Measurements from ENCODE around the gene VTI1A. TPM values are rescaled to one million over a fixed set of nuclear protein-coding genes. Genes with fewer than 3 reads are reported as not detected.

VTI1A gene
- total RNA-seq, 4 donors from 2014 or later = 21.5 to 50.6 (median 37.5) TPM

DNA sequence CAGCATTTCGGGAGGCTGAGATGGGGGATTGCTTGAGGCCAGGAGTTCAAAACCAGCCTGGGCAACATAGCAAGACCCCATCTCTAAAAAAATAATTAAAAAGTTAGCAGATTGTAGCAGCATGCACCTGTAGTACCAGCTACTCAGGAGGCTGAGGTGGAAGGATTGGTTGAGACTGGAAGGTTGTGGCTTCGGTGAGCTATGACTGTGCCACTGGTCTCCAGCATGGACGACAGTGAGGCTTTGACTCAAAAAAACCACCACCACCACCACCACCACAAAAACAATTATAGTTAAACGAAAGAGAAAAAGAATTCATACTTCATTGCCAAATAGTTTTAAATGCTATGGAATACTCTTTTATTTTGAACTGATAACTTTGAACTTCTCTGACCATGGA lies 63.4 kb downstream of the VTI1A start:
- H3K36me3 ChIP-seq = no peaks in the 10 kb centered on the region
- TF ChIP-seq POLR2A (IDR thresholded peaks at IDR 0.05) = no peak
- TF ChIP-seq, protein P1, sequence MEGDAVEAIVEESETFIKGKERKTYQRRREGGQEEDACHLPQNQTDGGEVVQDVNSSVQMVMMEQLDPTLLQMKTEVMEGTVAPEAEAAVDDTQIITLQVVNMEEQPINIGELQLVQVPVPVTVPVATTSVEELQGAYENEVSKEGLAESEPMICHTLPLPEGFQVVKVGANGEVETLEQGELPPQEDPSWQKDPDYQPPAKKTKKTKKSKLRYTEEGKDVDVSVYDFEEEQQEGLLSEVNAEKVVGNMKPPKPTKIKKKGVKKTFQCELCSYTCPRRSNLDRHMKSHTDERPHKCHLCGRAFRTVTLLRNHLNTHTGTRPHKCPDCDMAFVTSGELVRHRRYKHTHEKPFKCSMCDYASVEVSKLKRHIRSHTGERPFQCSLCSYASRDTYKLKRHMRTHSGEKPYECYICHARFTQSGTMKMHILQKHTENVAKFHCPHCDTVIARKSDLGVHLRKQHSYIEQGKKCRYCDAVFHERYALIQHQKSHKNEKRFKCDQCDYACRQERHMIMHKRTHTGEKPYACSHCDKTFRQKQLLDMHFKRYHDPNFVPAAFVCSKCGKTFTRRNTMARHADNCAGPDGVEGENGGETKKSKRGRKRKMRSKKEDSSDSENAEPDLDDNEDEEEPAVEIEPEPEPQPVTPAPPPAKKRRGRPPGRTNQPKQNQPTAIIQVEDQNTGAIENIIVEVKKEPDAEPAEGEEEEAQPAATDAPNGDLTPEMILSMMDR (IDR thresholded peaks at IDR 0.05) = no peak
- intact Hi-C loops (cut with DNase I; ENCODE audit: low total_unique reads) = no loop called here
- H3K27me3 ChIP-seq = no peaks in the 10 kb centered on the region
- no peak overlapping the region for H3K4me3 ChIP-seq
- DNase-seq = no peak
- H3K4me1 ChIP-seq = no peaks in the 10 kb centered on the region
- no peak overlapping the region for H3K27ac ChIP-seq
- no peaks in the 10 kb centered on the region for H3K9me3 ChIP-seq

DNA sequence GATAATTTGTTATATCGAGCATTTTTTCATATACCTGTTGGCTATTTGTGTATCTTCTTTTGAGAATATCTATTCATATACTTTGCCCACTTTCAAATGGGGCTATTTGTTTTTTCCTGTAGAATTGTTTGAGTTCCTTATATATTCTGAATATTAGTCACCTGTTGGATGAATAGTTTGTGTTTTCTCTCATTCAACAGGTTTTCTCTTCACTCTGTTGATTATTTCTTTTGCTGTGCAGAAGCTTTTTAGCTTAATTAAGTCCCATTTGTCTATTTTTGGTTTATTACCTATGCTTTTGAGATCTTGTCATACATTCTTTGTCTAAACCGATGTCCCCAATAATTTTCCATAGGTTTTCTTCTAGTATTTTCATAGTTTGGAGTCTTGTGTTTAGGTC lies 65.3 kb downstream of the VTI1A start:
- no peaks in the 10 kb centered on the region for H3K36me3 ChIP-seq
- intact Hi-C loops (cut with DNase I; ENCODE audit: low total_unique reads) = no loop called here
- no peaks in the 10 kb centered on the region for H3K4me1 ChIP-seq
- TF ChIP-seq, protein P1 (IDR thresholded peaks at IDR 0.05) = no peak
- no peak for TF ChIP-seq POLR2A (IDR thresholded peaks at IDR 0.05)
- no peak overlapping the region for H3K4me3 ChIP-seq
- H3K9me3 ChIP-seq = no peaks in the 10 kb centered on the region
- H3K27ac ChIP-seq = no peak overlapping the region
- no peaks in the 10 kb centered on the region for H3K27me3 ChIP-seq
- DNase-seq = no peak

DNA sequence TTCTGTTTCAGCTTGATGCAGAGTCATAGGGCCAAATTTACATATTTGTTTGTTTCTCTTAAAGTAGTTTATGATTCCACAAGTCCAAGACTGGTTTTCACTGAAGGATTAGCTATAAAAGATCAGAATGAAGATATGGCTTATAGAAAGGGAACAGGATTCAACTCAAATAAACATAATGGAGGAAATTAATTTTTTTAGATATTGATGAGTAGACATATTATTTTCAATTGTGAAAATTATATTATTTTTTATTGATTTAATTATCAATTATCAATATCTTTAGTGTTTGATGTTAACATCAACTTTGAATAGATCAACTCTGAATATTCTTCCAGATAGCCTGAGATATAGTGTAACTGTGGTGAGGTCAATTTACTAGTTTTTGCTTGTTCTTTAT lies 68.1 kb downstream of the VTI1A start:
- H3K27ac ChIP-seq = no peak overlapping the region
- no peak overlapping the region for H3K4me3 ChIP-seq
- DNase-seq = no peak
- H3K27me3 ChIP-seq = no peaks in the 10 kb centered on the region
- no peaks in the 10 kb centered on the region for H3K9me3 ChIP-seq
- TF ChIP-seq, protein P1 (IDR thresholded peaks at IDR 0.05) = no peak
- no peak for TF ChIP-seq POLR2A (IDR thresholded peaks at IDR 0.05)
- H3K4me1 ChIP-seq = no peaks in the 10 kb centered on the region
- intact Hi-C loops (cut with DNase I; ENCODE audit: low total_unique reads) = no loop called here
- no peaks in the 10 kb centered on the region for H3K36me3 ChIP-seq

DNA sequence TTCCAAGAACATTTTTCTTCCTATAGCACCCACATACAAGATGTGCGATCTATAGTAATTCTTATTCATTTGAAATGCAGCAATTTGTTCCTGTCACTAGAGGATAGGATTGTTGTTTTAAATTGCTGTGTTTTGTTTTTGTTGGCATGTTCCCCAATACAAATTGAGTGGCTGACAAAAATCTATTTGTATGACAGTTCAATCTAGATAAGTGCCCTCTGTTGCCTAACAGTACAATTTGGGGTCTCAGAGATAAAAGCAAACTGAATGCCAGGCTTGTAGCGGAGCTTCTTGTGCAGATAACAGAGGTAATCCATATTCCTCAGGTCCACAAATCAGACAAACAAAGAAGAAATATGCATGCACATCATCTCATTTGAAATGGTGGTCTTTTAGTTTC lies 68.8 kb downstream of the VTI1A start:
- Histone ChIP-seq H3K27ac (no peak overlapping the region), H3K27me3 (no peaks in the 10 kb centered on the region), H3K36me3 (no peaks in the 10 kb centered on the region), H3K9me3 (no peaks in the 10 kb centered on the region), H3K4me3 (no peak overlapping the region), H3K4me1 (no peaks in the 10 kb centered on the region)
- no peak for DNase-seq
- TF ChIP-seq POLR2A (IDR thresholded peaks at IDR 0.05) = no peak
- TF ChIP-seq, protein P1 (IDR thresholded peaks at IDR 0.05) = no peak
- intact Hi-C loops (cut with DNase I; ENCODE audit: low total_unique reads) = no loop called here

DNA sequence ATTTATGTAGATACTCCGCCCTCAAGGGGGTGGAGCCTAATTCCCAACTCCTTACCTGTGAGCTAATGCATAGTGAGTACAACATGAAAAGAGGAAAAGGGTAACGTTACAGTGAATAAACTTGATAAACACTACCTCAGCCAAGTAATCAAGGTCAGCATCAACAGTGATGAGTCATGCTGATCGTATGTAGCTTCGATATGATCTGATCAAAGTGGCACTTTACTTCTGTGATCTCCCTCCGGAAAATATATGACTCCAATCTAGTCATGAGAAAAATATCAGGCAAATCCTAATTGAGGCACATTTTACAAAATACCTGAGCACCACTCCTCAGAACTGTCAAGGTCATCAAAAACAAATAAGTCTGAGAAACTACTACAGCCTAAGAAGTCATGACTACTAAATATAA lies 70.4 kb downstream of the VTI1A start:
- no peaks in the 10 kb centered on the region for H3K9me3 ChIP-seq
- no peak for DNase-seq
- TF ChIP-seq, protein P1 (IDR thresholded peaks at IDR 0.05) = no peak
- no peaks in the 10 kb centered on the region for H3K4me1 ChIP-seq
- H3K36me3 ChIP-seq = no peaks in the 10 kb centered on the region
- no peaks in the 10 kb centered on the region for H3K27me3 ChIP-seq
- no peak overlapping the region for H3K27ac ChIP-seq
- no peak overlapping the region for H3K4me3 ChIP-seq
- intact Hi-C loops (cut with DNase I; ENCODE audit: low total_unique reads) = no loop called here

All from uterus (tissue), 4 donors.